Left cardiac atrium (tissue), 4 donors: ENCODE measurements around the gene TTC39B. TPM values are rescaled to one million over a fixed set of nuclear protein-coding genes. Genes with fewer than 3 reads are reported as not detected.

Source experiments
- ATAC-seq, 2 donors: fragments of 200-7000 bp; cut with Tn5 transposase; one replicate each; pipeline ENCODE4 v1.9.1; 2020; ENCODE audit warnings: mild to moderate bottlenecking in 2 of 2, moderate library complexity in 2 of 2
- DNase-seq: peaks from one replicate; pipeline ENCODE4 v3.0.0-alpha.2; 2020
- intact Hi-C, 2 donors: fragments of 100-400 bp; cut with DNase I; formaldehyde crosslinking; loops; one replicate each; pipeline versions ENCODE4 v1.14.1 to v1.15.1; 2022 to 2023
- total RNA-seq, 2 donors: library from RNA; stranded (reverse); fragmentation: NEBNext Ultra II Directional; extraction: Animal tissue kit (Norgen Biotek cat#: 25700); gene quantifications; one replicate each; pipeline ENCODE4 v1.2.1, GENCODE V29; 2021
- donor health status: DM: no; HTN: yes; CAD: no.
- donor health status: DM: no; HTN: yes; CAD: no; lungs with severe emphysema.
- donor health status: DM: yes; HTN: yes; CAD: no.
- donor health status: Dilated cardiomyopathy.

TTC39B gene
- total RNA-seq, 2 donors from 2014 or later, result 2.9 to 4.8 TPM

DNA sequence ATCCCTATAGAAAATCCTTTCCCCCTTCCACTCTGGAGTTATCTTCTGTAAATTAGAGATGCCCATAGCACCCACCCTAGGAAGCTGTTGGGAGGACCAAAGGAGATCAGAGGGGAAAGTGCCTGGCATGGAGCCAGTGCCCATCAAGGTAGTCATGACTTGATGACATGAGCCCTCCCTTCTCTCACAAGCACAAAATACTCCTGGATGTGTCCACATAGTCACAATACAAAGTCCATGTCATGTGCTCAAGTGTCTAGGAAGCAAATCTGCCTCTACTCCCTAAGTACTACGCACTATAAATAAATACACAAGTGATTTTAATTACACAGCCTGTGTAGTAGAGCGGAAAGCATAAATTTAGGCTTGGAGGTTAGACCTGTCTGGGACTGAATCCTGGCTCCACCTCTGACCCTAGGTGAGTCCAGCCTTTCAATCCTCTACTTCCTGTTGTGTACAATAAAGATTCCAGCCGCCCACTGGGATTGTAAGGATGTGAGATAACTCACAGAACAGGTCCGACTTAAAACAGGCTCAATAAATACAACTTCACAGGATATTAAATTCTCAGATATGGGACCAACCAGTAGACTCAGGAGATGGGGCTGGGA lies 30.6 kb downstream of the TTC39B start:
- intact Hi-C loops, result loop anchor here in 1 of 2 donors (5.0 to 10.0 kb wide), 2 partner anchors 148 to 336 kb away; partner anchors contain the start of gene SNAPC3
- no peak for DNase-seq
- ATAC-seq, result no peak

DNA sequence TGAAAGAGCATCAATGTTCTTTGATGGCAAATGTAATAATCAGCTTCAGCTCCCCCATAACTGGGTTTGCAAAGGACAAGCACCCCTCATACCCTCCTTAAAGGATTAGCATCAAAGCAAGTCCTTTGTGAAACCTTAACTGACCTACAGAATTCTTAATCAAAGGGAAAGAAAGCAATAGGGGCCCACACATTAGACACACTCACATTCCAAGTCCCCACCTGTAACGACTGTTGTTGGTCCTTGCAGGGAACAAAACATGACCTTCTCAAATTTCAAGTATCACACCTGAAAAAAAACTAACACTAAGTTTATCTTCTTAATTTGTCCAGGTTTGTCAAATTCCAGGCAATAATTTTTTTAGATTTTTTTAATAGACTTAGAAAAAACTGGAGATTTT lies 32.6 kb downstream of the TTC39B start:
- DNase-seq, result no peak
- ATAC-seq, result no peak
- intact Hi-C loops, result loop anchor here in 1 of 2 donors (10.0 kb wide), 1 partner anchor 150 kb away; the partner anchor contains the start of gene SNAPC3

DNA sequence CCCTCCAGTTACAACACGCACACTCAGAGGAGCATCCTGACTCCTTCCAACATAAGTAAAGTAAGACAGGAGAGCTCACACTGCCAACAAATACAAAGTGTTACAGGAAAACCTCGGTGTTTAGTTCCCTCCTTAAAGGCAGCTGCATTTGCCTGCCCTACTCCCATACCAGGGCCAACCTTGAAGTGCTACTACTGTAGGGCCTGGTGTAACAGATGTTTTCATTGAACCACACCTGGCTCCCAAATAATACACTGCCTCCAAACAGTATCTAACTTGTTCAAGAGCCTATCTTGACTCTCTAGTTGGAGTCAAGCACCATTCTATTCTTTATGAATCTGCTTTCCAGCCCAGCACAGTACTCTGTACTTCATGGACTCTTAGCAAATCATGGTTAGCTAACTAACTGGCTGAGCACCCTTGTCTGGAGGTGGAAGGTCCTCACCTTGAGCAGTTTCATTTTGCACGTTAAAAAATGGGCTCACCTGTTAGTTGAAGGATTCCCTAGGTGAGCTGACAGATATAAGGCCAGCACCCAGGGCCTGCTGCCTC lies 34.6 kb downstream of the TTC39B start:
- intact Hi-C loops, result loop anchor here in 1 of 2 donors (10.0 kb wide), 1 partner anchor 152 kb away; the partner anchor contains the start of gene SNAPC3
- ATAC-seq (no peak), DNase-seq (no peak)

DNA sequence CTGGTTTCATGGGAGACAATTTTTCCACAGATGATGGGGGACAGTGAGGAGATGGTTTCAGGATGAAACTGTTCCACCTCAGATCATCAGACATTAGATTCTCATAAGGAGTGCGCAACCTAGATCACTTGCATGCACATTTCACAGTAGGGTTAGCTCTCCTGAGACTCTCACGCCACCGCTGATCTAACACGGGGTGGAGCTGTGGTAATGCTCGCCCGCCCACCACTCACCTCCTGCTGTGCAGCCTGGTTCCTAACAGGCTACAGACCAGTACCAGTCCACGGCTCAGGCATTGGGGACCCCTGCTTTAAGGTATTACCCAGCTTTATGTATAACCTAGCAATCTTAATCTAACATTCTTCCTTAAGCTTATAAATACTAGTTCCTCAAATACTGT lies 35.6 kb downstream of the TTC39B start:
- no peak for DNase-seq
- no peak for ATAC-seq
- intact Hi-C loops, result loop anchor here in 1 of 2 donors (10.0 kb wide), 1 partner anchor 153 kb away; the partner anchor contains the start of gene SNAPC3

DNA sequence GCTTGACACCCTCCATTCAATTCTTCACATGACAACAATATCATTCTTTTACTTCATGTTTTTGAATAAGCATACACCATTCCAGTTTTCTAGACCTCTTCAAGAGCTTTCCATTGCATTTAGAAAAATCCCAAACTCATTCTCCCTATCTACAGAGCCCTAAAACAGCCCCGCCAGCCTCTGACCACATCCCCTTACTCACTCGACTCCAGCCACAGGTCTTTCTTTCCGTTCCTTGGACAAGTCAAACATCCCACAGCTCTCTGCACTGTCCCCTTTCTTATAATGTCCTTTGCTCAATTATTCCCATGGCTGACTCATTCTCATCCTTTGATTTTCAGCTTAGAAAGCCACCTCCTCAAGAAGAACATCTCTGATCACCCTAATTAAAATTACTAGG lies 38.2 kb downstream of the TTC39B start:
- intact Hi-C loops, result no loop called here
- no peak for ATAC-seq

DNA sequence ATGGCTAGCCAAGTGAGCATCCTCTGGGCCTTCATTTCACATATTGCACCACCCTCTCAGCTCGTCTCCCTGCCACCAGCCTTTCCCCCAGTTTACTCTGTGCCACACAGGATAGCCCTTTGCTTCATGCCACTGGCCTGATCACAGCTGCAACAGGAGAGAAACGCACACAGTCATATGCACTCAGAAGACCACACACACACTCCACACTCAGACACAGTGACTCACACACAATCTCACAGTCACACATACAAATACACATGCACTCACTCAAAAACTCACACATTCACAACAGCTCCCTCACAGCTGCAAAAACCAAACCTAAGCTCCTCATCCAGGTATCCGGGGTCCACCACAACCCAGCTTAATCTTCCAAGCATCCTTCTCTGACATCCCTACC lies 38.7 kb downstream of the TTC39B start:
- intact Hi-C loops, result no loop called here
- DNase-seq (no peak), ATAC-seq (no peak)

More for the DNA sequence above, 38.2 kb downstream of the TTC39B start:
- DNase-seq, result no peak

DNA sequence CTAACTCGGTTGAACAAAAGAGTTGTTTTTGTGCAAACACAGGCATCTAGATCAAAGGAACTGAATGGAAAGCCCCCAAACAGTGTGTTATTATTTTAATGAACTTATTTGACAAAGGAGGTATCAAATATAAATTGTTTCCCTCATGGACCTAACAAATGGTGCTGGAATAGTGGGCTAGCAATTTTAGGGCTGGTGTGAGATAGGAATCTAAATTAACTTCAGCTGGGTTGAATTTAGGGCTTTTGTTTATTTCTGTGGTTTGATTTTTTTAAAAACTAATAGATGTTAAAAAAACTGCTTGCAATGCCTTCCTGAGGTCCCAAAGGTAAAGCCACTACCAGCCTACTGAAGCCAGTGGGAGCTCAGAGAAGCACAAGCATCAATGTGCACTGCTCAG lies 42.1 kb downstream of the TTC39B start:
- DNase-seq (no peak), ATAC-seq (no peak)
- intact Hi-C loops, result no loop called here

DNA sequence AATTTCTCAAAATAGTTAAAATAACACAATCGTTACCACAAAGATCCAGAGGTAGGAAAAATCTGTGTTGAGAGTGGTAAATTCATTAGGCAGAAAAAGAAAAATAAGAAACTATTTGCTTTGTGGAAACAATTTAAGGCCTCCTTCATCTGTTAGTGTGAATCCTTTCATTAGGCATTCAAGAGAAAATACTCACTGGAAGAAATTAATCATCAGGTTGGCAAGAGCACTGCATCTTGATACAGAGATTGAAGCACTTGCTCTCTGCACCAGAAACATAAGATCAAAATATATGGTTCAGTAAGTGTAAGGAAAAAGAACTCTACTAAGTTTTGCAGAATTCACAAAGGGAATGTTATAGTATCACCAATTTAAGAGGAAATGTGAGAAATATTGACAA lies 44.4 kb downstream of the TTC39B start:
- no peak for ATAC-seq
- DNase-seq, result no peak
- intact Hi-C loops, result no loop called here

DNA sequence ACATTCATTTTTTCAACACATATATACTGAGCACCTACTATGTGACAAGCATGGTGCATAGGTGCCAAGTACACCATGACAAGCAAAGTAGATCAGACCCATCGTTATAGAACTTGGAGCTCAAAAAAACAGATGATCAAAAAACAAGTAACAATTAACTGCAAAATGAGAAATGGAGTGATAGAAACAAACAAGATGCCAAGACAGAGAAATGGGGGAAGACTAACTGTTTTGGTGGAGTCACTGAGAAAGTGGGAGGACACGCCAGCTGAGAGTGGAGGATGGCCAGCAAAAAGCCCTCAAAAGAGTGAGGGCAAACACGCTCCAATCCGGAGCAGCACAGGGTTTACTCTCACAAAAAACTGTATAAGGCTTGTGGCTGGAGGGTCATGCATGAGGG lies 50.6 kb downstream of the TTC39B start:
- ATAC-seq (no peak), DNase-seq (no peak)
- intact Hi-C loops, result no loop called here

DNA sequence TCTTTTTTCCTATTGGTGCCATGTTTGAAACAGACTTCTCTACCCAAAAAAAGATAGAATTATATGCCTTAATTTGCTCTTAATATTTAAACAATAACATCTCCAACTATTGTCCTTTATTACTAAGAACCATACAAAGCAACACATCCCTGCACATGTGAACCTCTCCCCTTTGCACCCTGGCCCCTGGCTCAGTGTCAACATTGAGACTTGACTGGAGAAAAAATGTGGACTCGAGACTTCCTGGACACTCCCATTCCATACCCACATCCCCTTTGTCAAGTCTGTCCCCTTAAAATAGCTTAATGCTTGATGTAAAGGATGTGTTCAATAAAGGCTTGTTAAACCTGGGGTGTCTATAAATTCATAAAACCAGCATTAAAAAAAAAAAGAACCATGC lies 53.2 kb downstream of the TTC39B start:
- DNase-seq (no peak), ATAC-seq (no peak)
- intact Hi-C loops, result no loop called here

DNA sequence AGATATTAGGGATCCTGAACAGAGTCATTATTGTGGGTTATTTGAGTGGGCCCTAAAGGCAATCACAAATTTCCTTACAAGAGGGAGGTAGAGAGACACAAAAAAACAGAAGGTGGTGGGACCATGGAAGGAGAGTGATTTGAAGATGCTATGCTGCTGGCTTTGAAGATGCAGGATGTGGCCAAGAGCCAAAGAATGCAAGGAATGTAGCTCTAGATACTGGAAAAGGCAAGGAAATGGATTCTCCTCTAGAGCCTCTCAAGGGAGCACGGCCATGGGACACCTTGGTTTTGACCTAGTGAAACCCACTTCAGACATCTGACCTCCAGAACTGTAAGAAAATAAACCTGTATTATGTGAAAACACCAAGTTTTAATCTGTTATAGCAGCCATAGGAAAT lies 53.8 kb downstream of the TTC39B start:
- DNase-seq (no peak), ATAC-seq (no peak)
- intact Hi-C loops, result no loop called here

DNA sequence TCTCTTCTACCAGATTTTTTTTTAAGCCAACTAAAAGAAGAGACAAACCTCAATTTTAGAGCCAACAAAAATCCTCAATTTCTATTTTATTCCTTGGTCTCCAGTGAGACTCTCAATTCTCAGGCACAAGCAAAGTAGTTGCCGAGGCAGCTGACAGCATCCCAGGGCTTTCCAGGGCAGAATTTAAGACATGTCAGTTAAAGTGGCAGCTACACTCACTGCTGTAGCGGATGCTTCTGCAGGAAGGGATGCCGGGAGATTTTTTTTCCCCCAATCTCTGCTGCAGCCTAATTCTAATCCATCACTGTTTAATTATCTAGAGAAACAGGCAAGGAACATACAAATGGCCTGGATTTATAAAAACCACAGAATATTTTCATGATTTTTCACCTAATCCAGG lies 57.0 kb downstream of the TTC39B start:
- DNase-seq (no peak), ATAC-seq (peak in 1 of 2 donors; percentile 40)
- intact Hi-C loops, result no loop called here

DNA sequence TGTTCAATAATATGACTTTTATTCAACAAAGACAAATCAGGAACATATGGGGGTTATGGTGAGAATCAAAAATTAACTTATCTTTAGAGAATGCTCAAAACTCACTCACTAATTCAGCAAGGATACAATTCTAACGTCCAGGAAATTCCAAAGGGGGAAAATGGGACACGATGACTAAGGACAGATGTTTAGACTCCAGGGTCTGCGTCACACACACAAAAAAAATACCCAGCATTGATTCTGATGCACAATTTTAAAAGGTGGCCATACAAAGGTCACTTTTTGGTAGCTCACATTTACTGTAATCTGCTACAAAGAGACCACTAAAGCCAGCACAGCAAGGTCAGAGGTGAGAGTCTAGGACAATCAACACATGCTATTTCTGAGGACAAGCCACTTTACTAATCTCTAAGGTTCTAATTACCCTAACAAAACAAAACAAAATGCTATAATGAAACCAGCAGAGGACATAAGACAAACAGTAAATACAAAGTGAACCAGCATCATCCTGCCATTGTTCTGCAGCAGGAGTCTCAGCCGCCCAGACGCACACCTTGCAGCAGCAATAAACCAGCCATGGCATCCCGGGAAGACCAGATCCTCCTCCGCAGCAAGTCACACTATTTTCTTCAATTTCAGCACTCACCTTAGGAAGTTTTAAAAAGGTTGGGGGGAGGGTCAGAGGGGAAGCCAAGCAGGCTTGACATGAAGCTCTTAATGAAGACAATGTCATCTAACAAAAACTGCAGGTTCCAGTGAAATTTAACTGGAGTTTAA lies 57.8 kb downstream of the TTC39B start:
- ATAC-seq (peak; percentile 27 to 64), DNase-seq (no peak)
- intact Hi-C loops, result no loop called here

DNA sequence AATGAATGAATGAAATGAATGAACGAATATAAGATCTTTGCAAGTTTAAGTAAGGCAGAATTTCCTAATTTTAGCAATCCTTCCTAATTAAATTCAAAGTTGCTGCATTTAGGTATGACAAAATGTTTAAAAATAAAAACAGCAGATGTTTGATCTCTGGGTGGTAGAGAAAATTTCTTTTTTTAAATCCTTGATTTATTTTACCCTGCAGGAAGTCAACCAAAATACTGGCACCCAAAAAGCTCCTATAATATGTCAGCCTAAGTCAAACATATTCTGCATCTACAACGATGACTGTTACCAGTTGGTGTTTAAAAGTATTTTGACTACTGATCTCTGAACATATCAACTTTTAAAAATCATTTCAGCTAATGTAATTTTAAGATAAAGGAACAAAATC lies 58.4 kb downstream of the TTC39B start:
- no peak for DNase-seq
- ATAC-seq, result no peak
- intact Hi-C loops, result no loop called here

DNA sequence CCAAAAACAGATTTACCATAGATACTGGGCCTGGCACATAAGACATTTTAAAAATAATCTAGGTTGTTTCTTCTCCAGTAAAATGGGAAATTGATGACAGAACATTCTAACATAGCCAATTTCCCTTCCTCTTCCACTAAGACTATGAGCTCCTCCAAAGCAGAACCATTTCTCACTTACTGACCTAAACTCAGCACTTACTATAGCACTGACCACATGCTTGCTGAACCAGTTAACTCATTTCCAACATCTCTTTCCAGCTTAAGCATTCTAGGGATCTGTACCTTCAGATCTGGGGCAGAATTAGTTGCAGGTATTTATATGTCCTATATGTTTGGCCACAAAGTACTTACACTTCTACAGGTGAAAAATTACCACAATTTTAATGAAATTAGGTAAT lies 58.9 kb downstream of the TTC39B start:
- no peak for ATAC-seq
- DNase-seq, result no peak
- intact Hi-C loops, result no loop called here

DNA sequence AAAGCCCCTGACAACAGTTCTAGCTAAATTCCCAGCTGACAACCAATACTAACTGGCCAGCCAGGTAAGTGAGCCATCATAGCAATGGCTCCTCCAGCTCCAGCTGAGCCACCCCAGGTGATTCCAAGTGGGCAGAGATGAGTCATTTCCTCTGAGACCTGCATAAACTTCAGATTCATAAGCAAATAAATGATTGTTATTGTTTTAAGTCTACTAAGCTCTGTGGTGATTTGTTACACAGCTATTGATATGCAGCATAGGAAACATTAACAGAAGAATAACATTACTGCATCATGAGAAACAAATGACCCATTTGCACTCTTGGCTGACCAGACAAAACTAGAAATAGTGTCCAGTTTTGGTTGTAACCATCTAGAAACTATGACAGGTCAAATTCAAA lies 60.3 kb downstream of the TTC39B start:
- ATAC-seq (no peak), DNase-seq (no peak)
- intact Hi-C loops, result no loop called here

DNA sequence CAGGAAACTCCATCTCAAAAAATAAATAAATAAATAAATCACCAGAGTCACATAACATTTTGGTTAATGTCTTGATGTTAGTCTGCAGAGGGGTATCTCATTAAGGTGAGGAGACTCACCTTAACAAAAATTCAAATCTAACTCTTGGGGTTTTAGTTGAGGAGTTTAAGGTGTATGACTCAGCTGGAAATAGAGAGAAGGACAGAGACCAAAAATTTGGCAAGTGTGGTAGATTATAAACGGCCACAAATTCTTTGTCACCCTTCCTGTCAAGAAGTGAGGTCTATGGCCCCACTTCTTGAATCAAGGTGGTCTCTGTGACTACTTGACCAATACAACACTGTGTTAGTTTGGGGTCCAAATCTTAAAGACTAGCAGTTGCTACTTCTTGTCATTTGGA lies 60.8 kb downstream of the TTC39B start:
- no peak for DNase-seq
- intact Hi-C loops, result no loop called here
- no peak for ATAC-seq

DNA sequence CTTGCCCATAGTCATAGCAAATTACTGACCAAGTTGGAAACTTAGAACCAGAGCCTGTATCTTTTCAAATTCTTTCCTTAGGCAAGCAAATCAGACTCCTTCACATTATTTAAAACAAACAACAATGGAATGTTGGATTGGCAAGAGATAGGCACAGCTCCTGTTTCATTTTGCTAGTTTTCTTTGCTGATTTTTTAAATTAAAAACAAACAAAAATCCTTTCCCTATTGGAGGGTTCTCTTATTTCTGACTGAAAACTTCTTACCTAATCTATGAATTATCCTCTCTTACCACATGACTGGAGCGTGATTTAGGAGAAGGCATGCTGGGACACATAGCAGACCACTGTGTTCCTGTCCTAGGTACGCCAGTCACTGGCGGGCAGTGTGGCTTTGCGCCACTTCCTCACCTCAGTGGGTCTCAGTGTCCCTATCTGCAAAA lies 63.0 kb downstream of the TTC39B start:
- intact Hi-C loops, result no loop called here
- peak in 1 of 2 donors; percentile 41 for ATAC-seq
- no peak for DNase-seq

DNA sequence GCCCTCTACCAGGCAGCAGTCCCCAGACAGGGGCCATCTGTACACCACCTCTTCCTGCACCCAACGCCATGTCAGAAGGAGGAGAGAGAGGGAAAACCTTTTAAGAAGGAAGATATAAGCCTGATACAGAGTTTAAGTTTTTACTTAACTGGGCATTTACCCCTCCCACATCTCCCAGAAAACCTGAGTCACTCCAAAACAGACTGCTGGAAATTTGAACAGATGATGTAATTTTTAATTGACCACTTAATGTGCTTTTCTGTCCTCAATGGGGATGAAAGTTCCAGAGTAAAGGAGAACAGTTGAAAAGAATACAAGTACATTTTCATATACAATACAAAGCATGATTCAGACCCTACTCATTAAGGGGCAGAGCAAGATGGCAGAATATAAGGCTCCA lies 63.9 kb downstream of the TTC39B start:
- ATAC-seq (peak in 1 of 2 donors; percentile 53), DNase-seq (no peak)
- intact Hi-C loops, result no loop called here

DNA sequence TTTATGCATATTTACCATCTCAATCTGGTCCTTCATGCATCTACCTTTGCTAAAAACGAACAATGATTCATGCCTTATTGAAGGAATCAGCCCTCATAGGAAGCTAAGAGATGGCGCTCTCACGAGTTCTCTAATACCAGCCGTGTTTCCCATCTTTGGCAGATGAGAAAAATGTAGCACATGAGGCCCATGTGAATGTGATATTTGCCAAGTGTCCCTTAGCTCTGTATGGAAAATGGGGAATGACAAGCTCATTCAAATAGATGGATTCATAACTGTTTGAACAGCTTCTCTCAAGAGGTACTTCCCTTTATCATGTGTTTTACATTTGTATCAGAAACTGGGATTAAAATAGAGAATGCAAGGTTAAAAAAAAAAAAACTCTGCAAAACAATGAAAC lies 66.1 kb downstream of the TTC39B start:
- intact Hi-C loops, result no loop called here
- DNase-seq (no peak), ATAC-seq (no peak)
